ENCODE results near the gene CELSR1. TPM values are rescaled to one million over a fixed set of nuclear protein-coding genes. Genes with fewer than 3 reads are reported as not detected.
"Not testable (repeated sequence)": the region's sequence is repeated elsewhere in the genome, so short reads cannot be mapped to it uniquely, and the experiment has no call there.

The CELSR1 gene
- total RNA-seq, 1 experiment from 2014 or later: 8.7 TPM

GRCh38 chr22:46408568-46409506 is 128.6 kb downstream of the CELSR1 start:
- DNase-seq (ENCODE audit: extremely low read depth, low read depth): no peak

- DNase-seq (ENCODE audit: extremely low read depth, low read depth): no peak
Measured at GRCh38 chr22:46407748-46408147, 129.7 kb downstream of the CELSR1 start.

GRCh38 chr22:46406791-46407190 is 130.6 kb downstream of the CELSR1 start:
- no peak for DNase-seq (ENCODE audit: extremely low read depth, low read depth)

- no peak for DNase-seq (ENCODE audit: extremely low read depth, low read depth)
Measured at GRCh38 chr22:46406349-46406748, 131.1 kb downstream of the CELSR1 start.

GRCh38 chr22:46405901-46406300 is 131.5 kb downstream of the CELSR1 start:
- no peak for DNase-seq (ENCODE audit: extremely low read depth, low read depth)

- not testable (repeated sequence) for DNase-seq (ENCODE audit: extremely low read depth, low read depth)
Measured at GRCh38 chr22:46403880-46404279, 133.5 kb downstream of the CELSR1 start.

- no peak for DNase-seq (ENCODE audit: extremely low read depth, low read depth)
Measured at GRCh38 chr22:46402505-46402904, 134.9 kb downstream of the CELSR1 start.

GRCh38 chr22:46401370-46401769 is 136.1 kb downstream of the CELSR1 start:
- DNase-seq (ENCODE audit: extremely low read depth, low read depth): no peak

GRCh38 chr22:46399251-46400024 is 138.0 kb downstream of the CELSR1 start:
- DNase-seq (ENCODE audit: extremely low read depth, low read depth): no peak

GRCh38 chr22:46397951-46398350 is 139.5 kb downstream of the CELSR1 start:
- DNase-seq (ENCODE audit: extremely low read depth, low read depth): no peak

- DNase-seq (ENCODE audit: extremely low read depth, low read depth): no peak
Measured at GRCh38 chr22:46397514-46397913, 139.9 kb downstream of the CELSR1 start.

GRCh38 chr22:46397049-46397448 is 140.4 kb downstream of the CELSR1 start:
- DNase-seq (ENCODE audit: extremely low read depth, low read depth): not testable (repeated sequence)

- DNase-seq (ENCODE audit: extremely low read depth, low read depth): no peak
Measured at GRCh38 chr22:46395145-46395544, 142.3 kb downstream of the CELSR1 start.

GRCh38 chr22:46394622-46395021 is 142.8 kb downstream of the CELSR1 start:
- DNase-seq (ENCODE audit: extremely low read depth, low read depth): no peak

- DNase-seq (ENCODE audit: extremely low read depth, low read depth): no peak
Measured at GRCh38 chr22:46393873-46394272, 143.5 kb downstream of the CELSR1 start.

- DNase-seq (ENCODE audit: extremely low read depth, low read depth): no peak
Measured at GRCh38 chr22:46392137-46392844, 145.1 kb downstream of the CELSR1 start.

GRCh38 chr22:46391486-46392136 is 145.8 kb downstream of the CELSR1 start:
- no peak for DNase-seq (ENCODE audit: extremely low read depth, low read depth)

- no peak for DNase-seq (ENCODE audit: extremely low read depth, low read depth)
Measured at GRCh38 chr22:46390652-46391301, 146.6 kb downstream of the CELSR1 start.

- DNase-seq (ENCODE audit: extremely low read depth, low read depth): no peak
Measured at GRCh38 chr22:46390105-46390651, 147.2 kb downstream of the CELSR1 start.

- no peak for DNase-seq (ENCODE audit: extremely low read depth, low read depth)
Measured at GRCh38 chr22:46389081-46389480, 148.3 kb downstream of the CELSR1 start.
